HG03571 (cell line): Measurements from ENCODE around the gene ISYNA1.

ENCODE experiments used
- ATAC-seq: cut with Tn5 transposase; IDR thresholded peaks from one replicate; pipeline ENCODE4 v1.9.1; 2021; ENCODE audit not compliant: unreplicated experiment

ISYNA1 gene

GRCh38 chr19:18433015-18433691, 4.8 kb downstream of the ISYNA1 start:
- no peak for ATAC-seq

GRCh38 chr19:18432275-18433014, 5.5 kb downstream of the ISYNA1 start:
- ATAC-seq, result no peak

GRCh38 chr19:18431351-18432197, 6.4 kb downstream of the ISYNA1 start:
- no peak for ATAC-seq

GRCh38 chr19:18430417-18431144, 7.4 kb downstream of the ISYNA1 start:
- ATAC-seq, result no peak

DNA sequence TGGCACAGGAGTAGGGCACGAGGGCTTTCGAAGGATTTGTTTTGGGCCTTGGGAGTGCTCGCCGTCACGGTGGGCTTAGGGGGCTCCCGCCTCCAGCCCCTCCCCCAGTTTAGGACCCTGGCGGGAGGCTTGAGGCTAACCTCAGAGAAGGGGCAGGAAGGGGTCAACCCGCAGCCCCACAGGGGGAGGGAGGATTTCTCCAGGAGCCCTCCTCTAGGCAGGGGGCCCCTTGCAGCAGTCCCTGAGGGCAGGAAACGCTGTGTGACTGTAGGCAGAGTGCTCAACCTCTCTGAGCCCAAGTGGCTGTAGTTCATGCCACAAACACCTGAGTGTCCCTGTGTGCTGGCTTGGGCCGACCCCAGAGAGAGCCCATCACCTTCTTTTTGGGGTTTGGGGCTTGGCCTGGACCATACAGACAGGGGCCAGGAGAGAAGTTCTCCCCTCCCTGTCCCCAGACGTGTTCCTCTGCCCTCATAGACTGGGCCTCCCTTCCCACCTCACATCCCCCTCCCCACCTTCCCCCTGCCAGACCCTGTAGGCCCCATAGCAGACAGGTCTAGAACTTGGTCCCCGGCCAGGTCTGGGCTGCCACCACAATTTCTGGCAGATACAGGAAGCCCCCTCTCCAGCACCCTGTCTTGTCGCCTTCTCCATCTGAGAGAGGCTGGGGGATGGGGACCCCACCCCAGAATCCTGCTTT, 8.1 kb downstream of the ISYNA1 start:
- ATAC-seq, result no peak

DNA sequence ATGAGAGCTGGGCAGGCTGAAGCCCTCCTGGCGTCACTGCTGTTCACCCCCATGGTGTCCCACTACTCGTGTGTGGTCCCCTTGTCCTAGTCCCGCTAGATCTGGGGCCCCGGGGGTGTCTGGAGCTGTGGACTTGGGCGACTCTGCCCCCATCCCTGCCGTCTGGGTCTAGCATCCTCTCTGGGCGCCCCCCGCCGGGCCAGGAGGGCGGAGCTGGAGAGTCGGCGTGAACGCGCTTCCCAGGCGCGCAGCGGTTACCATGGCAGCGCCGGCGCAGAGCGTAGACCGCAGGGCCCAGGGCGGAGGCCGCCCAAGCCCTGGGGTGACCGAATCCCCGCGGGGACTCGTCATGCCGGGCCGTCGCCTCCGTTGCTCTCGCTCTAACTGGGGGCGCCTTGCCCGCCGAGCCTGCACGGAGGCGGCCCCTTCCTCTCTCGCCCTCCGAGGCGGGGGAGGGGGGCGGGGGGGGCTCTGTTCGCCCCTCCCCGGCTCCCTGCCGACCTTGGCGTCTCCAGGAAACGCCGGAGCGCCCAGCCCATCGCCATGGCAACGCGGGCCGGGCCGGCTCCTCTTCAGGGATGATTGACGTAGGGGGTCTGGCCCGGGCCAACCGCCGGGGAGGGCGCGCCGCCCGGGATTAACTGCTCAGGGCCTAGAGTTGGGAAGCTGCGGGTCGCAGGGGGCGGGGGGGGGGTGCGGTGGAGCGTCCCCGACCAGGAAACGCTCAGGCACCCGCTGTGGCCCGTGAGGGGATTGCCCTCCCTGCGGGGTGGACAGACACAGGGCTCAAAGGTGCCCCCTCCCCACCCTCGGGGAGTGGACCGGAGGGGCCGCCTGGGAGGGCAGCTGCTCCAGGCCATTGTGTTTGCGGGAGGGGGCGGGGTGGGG, 8.9 kb downstream of the ISYNA1 start:
- peak; percentile 56 for ATAC-seq

DNA sequence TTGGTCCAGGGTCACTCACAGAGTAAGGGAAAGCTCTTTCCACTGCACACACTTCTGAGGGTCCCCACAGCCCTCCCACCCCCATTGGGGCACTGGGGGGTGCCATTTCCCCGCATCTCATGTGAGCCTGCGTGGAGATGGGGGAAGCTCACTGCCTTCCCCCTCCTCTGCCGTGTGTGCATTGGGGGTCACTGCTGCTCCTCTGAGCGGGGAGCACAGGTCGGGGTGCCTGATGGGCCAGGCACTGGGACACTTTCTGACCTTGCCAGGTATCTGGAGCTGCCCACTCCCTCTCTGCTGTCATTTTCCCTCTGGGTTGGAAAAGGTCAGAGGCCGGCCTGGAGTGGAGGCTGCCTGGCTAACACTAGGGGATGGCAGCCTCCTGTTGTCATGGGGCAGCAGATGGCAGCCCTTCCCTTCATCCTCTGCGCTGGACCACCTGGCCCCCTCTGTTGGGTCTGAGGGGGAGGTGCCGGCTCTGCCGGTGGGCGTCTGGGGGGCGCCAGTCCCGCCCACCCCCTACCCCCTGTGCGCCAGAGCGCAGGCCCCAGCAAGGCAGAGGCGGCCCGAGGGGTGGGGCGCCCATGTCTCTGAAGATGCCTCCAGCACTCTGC, 9.7 kb downstream of the ISYNA1 start:
- ATAC-seq, result peak; percentile 3

GRCh38 chr19:18427743-18428113, 10.2 kb downstream of the ISYNA1 start:
- ATAC-seq, result no peak

GRCh38 chr19:18427080-18427742, 10.7 kb downstream of the ISYNA1 start:
- ATAC-seq, result no peak

GRCh38 chr19:18426416-18426767, 11.5 kb downstream of the ISYNA1 start:
- no peak for ATAC-seq

DNA sequence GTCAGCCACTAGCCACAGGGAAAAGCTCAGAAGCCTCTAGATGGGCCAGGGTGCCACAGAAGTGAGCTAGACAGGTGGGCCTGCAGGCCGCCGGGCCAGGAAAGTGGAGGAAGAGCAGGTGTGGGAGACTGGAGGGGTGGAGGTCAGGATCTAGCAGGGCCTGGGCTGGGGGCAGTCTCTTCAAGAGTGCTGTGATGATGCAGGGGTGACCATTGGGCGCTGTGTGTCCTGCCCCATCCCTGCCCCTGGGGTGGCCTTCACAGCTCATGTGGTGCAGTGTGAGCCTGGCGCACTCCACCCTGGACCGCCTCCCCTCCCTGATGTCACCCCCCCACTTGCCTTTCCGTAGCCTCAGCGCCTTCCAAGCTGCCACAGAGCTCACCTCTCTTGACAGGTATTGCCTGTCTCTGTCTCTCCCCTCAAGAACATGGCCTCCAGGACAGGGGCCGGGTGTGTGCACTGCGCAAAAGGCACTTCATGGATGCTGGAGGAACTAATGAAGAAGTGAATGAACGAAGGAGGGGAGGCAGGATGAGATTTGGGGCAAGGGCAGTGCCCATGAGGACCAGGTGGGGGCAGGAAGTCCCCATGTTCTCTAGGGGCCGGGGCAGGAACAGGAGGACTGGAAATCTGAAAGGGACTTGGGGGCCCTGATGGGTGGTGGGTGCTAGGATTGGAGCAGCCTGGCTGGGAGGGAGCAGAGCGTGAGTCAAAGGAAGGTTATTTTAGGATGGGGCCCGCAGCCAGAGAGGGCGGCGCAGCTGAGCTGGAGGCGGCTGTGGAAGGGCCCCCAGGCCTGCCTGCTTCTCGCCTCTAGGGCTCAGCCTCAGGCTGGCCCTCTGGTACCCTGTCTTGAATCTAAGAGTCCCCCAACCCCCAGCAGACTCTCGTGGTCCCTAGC, 12.2 kb downstream of the ISYNA1 start:
- ATAC-seq, result no peak

DNA sequence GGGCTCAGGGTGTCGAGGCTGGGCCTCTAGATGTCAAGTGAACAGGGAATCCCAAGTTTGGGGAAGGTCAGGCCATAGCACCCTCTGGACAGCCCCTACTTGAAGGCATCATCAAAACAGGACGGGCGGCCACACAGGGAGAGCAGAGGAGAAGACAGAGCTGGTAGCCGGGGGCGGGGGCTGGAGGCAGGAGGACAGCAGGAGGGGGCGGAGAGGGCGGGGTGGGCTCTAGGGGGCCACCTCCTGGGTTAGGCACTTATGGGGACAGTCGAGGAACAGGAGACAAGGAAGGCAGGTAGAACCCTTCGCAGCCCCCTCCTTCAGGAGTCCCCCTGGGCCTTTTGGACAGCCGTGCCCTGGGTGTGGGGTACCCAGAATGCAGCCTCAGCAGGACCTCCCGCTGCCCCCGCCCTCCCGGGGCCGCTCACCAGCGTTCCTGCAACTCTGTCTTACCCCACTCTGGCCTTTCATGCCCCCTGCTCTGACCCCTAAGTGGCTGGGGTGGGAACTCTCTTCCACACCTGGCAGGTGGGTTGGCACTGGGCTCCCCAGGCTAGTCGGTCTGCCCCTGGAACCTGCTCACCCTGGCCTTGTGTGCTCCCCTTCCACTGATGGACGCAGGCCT, 12.9 kb downstream of the ISYNA1 start:
- ATAC-seq, result no peak

DNA sequence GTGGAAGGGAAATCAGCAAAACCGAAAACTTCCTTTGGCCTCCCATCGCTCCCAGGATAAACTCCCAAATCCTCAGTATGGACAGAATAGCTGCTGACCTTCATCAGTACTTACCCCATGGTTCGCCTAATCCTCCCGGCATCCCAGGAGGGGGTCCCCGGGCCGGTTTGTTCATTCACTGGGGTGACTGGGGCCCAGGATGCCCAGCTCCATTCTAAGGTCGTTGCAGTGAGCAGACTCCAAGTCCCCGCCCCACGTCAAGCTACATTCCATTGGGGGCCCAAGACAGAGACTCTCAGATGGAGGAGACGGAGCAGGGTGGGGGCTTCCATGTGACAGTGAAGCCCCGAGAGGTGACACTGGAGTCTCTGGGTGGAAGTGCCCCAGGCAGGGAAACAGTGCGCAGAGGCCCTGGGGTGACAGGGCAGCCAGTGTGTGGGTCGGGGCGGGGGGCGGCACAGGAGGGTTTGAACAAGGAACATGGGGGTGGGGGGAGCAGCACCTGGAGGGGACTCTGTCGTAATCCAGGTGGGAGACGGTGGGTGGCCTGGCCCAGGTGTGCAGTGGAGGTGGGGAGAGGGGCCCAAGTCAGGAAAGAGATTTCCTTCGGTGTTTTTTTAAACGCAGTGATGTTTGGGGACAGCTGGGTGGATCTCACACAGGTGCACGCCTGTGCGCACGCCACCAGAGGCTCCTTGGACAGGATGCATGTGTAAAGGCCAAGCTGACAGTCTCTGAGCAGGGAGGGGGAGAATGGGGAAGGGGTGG, 13.6 kb downstream of the ISYNA1 start:
- ATAC-seq, result no peak

DNA sequence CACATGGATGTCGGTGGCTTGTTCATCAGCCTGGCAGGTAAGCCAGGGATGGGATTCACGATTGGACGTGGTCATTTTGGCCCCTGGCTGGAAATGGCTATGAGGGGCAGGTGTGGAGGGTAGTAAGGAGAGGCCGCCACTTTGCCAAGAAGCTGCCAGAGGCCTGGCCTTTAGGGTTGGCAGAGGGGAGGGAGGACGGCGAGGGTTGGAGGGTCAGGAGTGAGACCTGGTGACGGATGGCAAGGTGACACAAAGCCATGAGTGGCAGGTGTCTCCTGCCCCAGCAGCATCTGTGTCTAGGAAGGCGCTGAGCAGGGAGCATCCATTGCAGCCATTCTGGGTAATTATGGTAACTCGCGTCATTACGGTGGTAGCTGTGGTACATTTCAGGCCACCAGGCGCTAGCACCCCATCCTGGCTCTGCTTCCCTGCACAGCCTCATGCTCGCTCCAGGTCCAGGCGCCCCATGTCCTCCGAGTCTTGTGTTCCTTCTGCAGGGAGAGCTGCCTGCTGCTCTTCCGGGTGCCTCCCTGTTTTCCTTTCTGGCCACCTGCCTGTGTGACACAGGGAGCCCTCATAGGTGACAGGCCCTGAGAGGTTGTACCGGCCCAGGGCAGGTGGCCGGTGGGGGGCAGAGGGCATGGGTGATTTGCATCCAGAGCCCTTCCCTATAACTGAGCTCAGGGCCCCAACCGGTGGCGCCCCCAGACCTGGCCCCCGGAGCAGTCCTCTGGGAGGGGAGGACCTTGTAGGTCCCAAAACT, 14.5 kb downstream of the ISYNA1 start:
- ATAC-seq, result no peak

GRCh38 chr19:18422530-18423191, 15.3 kb downstream of the ISYNA1 start:
- ATAC-seq, result no peak
